Right kidney (tissue), 9 donors: ENCODE results near the gene BLACAT1.

Source experiments
- DNase-seq: peaks from one replicate; pipeline ENCODE4 v3.0.0-alpha.2; 2016
- long read RNA-seq, 8 donors: transcript quantifications; one replicate each; lab custom pipeline, GENCODE V29; 2026

BLACAT1 gene
- long read RNA-seq, donor 1, partial matches to known transcripts = 0 of 1 reads
- long read RNA-seq, donor 1, other reads (novel, unspliced or antisense) = 0 of 1 reads
- long read RNA-seq, donor 2, partial matches to known transcripts = 0 of 2 reads
- long read RNA-seq, donor 2, other reads (novel, unspliced or antisense) = 0 of 2 reads
- long read RNA-seq, donor 3 = 0 reads
- long read RNA-seq, donor 4, transcript BLACAT1-201 (1 exons, 2,994 nt) = major isoform, 5 of 5 reads
- long read RNA-seq, donor 4, partial matches to known transcripts = 0 of 5 reads
- long read RNA-seq, donor 4, other reads (novel, unspliced or antisense) = 0 of 5 reads
- long read RNA-seq, donor 5, transcript BLACAT1-201 (1 exons, 2,994 nt) = major isoform, 7 of 7 reads
- long read RNA-seq, donor 5, partial matches to known transcripts = 0 of 7 reads
- long read RNA-seq, donor 5, other reads (novel, unspliced or antisense) = 0 of 7 reads
- long read RNA-seq, donor 6, partial matches to known transcripts = 0 of 2 reads
- long read RNA-seq, donor 6, other reads (novel, unspliced or antisense) = 0 of 2 reads
- long read RNA-seq, donor 7, partial matches to known transcripts = 0 of 1 reads
- long read RNA-seq, donor 7, other reads (novel, unspliced or antisense) = 0 of 1 reads
- long read RNA-seq, donor 8, partial matches to known transcripts = 0 of 1 reads
- long read RNA-seq, donor 8, other reads (novel, unspliced or antisense) = 0 of 1 reads

- DNase-seq = peak; percentile 53
These were observed at the start of gene BLACAT1 for GRCh38 chr1:205455581-205456382. BLACAT1 (minus strand) TSS chr1:205456045.

- no peak for DNase-seq
These were observed 49.4 kb upstream of the BLACAT1 start for GRCh38 chr1:205505076-205505729.

GRCh38 chr1:205504311-205505075, 48.6 kb upstream of the BLACAT1 start, which contains the start of gene CDK18:
CDK18 (plus strand) TSS chr1:205504669; CDS start chr1:205523168, 18,499 bp downstream.
- DNase-seq = peak; percentile 86

- DNase-seq = no peak
These were observed 47.1 kb upstream of the BLACAT1 start for GRCh38 chr1:205502992-205503391.

GRCh38 chr1:205502111-205502810, 46.4 kb upstream of the BLACAT1 start:
- DNase-seq = no peak

- no peak for DNase-seq
These were observed 44.7 kb upstream of the BLACAT1 start for GRCh38 chr1:205500240-205501233.

GRCh38 chr1:205499789-205500188, 43.9 kb upstream of the BLACAT1 start:
- no peak for DNase-seq

GRCh38 chr1:205497351-205497750, 41.5 kb upstream of the BLACAT1 start:
- DNase-seq = no peak

GRCh38 chr1:205496661-205497060, 40.8 kb upstream of the BLACAT1 start:
- DNase-seq = no peak

GRCh38 chr1:205495237-205495823, 39.5 kb upstream of the BLACAT1 start:
- peak; percentile 49 for DNase-seq

- DNase-seq = no peak
These were observed 38.3 kb upstream of the BLACAT1 start for GRCh38 chr1:205494115-205494514.

GRCh38 chr1:205493241-205494085, 37.6 kb upstream of the BLACAT1 start:
- DNase-seq = no peak

GRCh38 chr1:205492774-205493173, 36.9 kb upstream of the BLACAT1 start:
- no peak for DNase-seq

- DNase-seq = no peak
These were observed 36.4 kb upstream of the BLACAT1 start for GRCh38 chr1:205492201-205492667.

- no peak for DNase-seq
These were observed 35.9 kb upstream of the BLACAT1 start for GRCh38 chr1:205491794-205492193.

- no peak for DNase-seq
These were observed 32.4 kb upstream of the BLACAT1 start for GRCh38 chr1:205488074-205488723.

GRCh38 chr1:205486258-205486657, 30.4 kb upstream of the BLACAT1 start:
- DNase-seq = no peak
